ENCODE data around the gene SYNM.
"Not testable (repeated sequence)": the region's sequence is repeated elsewhere in the genome, so short reads cannot be mapped to it uniquely, and the experiment has no call there.

Gene SYNM

DNA sequence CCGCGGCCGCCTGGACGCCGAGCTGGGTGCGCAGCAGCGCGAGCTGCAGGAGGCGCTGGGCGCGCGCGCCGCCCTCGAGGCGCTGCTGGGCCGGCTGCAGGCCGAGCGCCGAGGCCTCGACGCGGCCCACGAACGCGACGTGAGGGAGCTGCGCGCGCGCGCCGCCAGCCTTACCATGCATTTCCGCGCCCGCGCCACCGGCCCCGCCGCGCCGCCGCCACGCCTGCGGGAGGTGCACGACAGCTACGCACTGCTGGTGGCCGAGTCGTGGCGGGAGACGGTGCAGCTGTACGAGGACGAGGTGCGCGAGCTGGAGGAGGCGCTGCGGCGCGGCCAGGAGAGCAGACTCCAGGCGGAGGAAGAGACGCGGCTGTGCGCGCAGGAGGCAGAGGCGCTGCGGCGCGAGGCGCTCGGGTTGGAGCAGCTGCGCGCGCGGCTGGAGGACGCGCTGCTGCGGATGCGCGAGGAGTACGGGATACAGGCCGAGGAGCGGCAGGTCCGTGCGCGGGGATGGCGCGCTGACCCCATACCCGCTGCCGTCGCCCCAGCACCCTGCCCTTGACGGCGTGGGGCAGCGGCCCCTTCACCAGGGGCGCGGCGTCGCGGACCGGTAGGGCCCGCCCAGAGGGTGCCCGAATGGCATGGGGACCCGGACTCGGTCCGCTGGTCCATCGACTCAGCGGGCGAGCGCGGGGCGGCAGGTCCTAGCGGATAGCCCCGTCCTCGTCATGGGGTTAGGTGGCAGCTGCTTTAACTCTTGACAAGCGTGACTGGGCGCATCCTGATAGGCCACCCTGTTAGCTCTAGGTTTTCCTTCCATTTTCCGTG lies 848 bp downstream of the SYNM start:
- DNase-seq, result peak in 2 of 5 donors; percentile 27 to 62

DNA sequence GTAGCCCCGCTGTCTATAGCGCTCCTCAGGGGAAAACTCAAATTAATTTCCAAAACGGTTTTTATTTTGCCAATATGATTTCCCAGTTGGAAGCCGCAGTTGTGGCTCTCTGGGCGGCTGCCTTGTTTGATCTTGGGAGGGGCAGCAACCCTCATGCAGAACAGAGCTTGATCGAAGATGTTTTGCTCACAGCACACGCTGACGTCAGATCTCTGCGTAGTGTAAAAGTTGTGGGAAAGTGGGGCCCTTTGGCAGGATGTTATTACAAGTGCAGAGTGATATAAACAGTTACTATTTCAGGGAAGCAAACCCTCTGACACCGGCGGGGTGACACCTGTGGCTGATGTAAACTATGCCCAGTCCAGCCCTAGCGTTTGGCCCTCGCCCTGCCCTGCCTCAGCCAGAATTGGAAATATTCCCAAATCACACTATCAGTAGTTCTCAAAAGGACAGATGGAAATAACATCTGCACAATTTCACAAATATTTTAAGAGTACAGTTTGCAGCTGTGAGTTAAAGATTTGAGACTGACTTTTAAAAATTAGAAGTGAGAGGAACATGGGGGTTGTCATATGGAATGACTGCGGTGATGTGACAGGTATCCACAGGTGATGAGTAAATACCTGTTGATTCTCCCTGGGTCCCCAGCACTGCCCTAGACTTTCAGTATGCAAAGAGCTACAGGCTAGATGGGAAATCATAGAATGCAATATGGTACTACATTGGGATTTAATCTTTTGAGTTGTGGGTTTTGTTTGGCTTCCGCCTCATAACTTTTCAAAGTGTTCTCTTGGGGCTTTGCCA lies 1.7 kb downstream of the SYNM start:
- DNase-seq, result peak in 2 of 5 donors; percentile 22 to 54

DNA sequence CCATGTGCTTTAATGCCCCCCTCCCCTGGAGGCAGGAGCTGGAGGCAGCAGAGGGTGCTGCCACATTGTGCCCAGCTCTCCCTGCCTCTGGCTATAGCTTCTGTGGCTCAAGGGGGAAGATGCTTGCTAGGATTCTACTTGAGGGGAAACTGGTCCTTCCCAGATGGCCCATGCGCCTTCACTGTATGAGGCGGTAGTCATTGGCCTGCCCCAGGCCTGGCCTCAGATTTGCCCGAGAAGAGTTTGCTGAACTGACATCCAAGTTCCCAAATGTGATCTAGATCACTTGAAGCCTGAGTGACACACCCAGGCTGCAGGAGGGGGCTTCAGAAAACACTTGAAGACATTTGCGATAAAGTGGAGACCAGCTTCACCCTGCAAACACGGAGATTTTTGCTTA lies 4.1 kb downstream of the SYNM start:
- DNase-seq, result no peak

DNA sequence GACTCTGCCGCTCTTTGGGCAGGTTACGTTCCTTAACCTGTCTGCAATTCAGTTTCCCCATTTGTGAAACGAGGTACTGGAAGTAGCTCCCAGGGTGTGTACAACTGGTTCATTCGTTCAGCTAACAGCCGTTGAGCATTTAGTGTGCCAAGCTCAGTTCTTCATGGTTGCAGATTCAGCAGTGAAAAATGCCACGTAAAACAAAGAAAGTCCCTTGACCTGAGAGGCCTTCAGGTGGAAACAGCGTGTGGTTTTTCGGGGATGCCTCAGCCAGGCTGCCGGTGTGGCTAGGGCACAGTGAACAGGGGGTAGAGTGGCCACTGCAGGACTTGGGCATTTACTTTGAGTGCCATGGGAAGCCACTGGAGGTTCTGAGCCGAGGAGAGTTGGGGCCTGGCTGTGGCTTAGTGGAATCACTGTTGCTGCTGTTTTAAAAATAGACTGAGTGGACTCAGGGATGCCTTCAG lies 4.7 kb downstream of the SYNM start:
- no peak for DNase-seq

DNA sequence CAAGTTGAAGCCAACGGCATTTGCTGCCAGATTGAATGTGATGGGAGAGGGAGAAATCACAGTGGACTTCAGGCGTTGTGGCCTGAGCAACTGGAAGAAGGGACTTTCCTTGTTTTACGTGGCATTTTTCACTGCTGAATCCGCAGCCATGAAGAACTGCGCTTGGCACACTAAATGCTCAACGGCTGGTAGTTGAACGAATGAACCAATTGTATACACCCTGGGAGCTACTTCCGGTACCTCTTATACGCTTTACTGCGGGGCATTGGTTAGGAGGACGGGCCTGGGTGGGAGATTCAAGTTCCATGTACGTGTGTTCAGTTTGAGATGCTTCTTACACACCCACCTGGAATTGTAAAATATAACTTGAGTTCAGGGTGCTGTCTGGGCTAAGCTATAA lies 5.2 kb downstream of the SYNM start:
- DNase-seq, result no peak

DNA sequence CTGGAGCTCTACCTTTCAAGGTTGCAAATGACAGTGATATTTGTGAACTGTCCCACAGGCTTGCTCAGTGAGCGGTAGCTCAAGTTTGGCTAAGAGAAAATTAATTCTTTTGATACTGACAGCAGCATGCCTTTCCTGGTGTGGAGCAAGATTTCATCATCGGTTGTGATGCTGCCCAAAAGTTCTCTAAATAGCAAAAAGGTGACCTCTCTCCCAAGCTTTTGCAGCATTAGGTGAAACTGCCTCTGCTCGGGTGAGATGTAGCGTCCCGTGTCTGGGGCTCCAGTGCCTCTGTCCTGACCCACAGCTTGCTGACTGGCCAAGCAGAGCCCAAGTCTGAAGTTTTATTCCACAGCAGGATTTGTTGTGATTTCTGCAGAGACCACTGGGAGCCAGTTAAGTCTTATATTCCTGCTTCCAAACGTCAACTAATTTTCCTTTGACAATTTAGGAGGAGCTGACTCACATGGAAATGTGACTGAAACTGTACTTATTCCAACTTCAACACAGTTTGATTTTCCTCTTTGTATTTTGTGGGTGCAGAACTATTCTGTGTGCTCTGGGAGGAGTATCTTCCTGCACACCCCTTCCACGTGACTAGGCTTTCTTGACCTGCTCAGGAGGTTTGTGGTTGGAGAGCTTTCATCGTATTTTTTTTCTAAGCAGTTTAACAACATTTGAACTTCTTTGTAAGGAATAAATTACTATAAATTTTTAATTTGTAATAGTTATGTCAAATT lies 5.9 kb downstream of the SYNM start:
- no peak for DNase-seq

DNA sequence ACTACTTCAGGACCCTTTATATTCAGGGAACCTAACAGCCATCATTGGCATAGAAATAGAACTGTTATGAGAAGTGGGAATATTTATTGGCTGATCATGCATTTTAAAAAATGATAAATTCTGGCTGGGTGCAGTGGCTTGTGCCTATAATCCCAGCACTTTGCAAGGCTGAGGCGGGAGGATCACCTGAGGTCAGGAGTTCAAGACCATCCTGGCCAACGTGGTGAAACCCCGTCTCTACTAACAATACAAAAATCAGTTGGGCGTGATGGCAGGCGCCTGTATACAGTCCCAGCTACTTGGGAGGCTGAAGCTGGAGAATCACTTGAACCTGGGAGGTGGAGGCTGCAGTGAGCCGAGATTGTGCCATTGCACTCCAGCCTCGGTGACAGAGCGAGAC lies 6.8 kb downstream of the SYNM start:
- not testable (repeated sequence) for DNase-seq

DNA sequence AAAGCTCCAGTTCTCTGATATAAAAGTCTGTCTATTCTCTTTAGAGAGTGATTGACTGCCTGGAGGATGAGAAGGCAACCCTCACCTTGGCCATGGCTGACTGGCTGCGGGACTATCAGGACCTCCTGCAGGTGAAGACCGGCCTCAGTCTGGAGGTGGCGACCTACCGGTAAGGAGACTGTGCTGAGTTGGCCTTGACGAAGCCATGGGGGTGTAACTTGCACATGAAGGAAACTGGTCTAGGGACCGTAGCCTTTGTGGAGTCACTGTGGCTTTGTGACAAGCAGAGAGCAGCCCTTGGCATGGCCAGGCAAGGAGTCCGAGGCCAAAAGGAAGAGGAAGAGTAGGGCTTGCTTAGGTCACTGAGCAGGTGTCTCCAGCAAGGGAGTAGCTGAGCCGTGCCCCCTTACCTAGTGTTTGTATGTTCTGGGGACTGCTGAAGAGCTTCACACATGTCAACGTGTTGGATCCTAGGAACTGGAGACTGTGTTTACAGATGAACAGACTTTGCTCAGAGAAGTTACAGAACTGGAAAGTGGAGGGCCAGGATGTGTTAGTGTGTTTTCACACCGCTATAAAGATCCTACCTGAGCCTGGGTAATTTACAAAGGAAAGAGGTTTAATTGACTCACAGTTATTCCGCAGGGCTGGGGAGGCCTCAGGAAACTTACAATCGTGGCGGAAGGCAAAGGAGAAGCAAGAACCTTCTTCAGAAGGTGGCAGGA lies 8.8 kb downstream of the SYNM start:
- no peak for DNase-seq

DNA sequence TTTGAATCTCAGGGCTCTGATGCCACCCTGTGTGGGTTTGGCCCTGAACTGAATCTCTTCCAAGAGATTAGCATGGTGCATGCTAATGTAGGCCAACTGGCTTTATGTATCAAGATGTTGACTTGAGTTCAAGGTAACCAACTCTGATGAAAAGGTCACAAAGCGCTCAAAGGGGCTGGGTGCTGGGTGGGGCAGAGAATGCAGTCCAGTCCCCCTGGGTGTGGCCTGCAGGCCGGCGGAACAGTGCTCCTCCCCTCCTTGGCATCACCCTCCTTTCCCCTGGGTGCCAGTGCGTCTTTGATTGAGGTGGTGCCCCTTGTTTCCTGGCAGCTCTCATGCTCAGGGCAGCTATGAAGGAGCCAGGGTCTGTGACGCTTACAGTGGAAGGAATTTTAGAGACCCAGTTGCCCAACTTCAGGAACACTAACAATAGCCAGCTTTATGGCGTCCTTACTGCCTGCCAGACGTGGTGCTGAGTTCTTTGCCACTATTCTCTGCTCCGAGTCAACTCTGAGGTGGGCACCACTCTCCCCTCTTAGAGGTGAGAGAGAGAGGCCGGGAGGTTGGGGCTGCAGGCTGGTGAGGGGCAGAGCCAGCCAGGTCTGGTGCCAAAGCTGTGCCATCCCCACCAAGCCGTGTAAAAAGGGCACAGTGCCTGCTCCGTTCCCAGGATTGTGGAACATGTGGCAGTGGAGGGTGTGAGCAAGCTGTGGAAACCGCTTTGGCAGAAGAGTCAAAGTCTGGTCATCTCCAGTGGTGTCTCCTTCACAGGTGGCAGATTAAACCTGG lies 9.8 kb downstream of the SYNM start:
- DNase-seq, result no peak

DNA sequence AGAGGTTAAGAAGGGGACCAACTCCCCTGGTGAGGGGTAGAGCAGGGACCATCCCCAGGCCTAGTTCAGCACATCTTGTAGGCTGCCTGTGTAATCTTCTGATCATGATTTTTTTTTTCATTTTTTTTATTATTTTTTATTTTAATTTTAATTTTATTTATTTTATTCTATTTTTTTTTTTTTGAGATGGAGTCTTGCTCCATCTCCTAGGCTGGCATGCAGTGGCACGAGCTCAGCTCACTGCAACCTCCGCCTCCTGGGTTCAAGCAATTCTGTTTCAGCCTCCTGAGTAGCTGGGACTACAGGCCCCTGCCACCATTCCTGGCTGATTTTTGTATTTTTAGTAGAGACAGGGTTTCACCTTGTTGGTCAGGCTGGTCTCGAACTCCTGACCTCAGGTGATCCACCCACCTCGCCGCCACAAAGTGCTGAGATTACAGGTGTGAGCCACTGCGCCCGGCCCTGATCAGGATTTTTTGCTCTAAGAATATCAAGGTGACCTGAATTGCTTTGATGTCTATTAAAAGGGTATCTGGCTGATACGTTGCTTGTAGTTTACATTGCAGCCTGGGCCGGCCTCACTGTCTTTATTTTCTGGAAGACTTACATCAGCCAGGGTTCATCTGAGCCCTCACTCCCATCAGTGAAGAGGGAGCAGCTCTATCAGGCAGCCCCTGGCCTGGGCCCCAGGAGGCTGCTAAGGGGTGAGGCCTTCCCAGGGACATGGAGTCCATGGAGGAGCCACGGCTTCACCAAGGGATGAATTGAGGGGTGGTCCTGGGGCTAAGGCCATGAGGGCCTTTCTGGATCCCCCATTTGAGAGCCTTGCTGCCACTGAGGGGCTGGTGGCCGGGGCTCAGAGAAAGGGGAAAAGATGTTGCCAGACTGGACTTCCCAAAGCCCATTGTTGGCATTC lies 10.7 kb downstream of the SYNM start:
- DNase-seq, result no peak

DNA sequence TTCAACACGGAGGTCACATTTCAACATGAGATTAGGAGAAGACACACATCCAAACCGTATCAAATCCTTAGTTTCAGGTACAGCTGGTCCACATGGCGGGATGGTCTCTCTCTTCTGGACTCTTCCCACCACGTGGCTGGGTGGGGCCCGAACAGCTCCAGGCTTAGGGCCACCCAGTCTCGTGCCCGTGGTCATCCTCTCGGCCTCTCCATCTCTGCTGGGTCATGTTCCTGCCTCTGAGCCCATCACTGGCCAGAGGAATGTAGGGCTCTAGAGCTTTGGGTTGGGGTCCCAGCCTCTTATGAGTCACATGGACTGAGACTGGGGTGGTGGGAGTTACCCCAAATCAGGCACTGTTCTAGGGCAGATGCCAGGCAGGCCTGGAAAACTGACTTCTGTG lies 12.2 kb downstream of the SYNM start:
- no peak for DNase-seq

DNA sequence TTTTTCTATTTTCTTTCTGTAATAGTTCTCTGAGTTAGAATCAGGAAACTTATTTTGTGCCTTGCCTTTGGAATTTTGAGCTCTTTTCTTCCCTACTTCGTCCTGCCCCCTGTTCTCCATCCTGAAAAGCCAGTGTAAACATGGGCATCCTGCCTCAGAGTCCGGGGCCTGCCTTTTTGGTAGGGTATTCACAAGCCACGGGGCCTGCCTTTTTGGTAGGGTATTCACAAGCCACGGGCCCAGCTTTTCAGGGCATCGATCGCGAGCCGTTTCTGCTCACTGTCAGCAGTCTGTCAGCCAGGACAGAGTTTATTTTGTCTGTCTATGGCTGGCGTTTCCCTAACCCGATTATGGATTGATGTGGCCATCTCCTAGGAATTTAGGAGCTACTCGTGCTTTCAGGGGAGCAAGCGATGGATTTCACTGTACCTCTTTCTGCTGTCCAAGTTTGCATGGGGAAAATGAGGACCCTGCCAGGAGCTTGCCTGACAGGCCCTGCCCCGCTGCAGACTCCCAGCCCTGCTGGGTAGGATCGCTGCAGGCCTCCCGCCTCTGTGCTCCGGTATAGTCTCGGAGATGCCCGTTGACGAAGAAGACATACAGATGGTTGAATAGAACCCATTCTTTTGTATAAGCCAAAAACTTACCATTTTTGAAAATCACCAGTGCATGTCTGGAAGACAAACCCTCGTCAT lies 12.8 kb downstream of the SYNM start:
- no peak for DNase-seq

DNA sequence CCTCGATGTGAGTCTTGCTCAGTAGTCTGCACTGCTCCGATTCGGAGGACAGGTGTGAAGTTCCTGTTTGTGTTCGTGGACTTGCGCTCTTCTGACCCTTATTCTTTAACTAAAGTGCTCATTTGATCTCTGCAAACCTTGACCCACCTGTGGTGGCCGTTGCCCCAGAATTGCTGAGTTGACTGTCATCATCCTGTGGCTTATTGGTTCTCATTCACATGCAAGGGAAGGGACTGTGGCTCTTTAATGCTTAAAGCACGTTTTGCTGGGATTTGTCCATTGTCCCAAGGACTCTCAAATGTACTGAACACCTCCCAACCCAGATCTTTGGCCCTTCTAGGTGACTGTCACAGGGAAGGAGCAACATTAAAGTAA lies 13.4 kb downstream of the SYNM start:
- no peak for DNase-seq

DNA sequence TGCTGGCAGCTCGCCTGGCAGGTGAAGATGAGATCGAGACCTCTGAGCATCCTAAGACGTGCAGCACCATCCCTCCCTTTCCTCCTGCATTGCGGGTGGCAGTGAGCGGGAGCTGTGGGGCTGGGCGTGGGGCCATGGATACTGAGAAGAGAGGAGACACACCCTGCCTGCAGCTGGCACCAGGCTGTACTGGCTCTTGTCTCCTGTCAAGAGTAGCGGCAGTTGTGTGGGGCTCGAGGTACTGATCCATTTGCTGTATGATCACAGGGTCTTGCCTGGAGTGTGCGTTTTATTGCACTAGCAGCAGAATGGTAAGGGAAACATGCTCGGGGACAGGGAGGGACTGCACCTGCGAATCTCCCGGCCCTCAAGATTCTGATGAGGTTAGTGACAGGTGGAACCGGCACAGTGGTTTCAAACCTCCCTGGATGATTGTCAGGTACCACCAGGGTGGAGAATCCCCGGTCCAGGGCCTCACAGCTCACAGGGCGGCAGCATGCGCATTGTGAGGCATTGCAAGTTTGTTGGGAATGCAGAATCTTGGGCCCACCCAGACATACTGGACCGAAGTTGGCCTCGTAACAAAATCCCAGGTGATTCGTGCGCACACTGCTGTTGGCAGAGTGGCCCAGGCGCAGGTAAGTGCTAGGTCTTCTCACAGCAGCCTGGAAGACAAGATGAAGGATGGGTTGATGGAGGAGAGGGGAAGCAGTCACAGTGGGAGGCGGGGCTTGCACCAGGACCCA lies 14.1 kb downstream of the SYNM start:
- no peak for DNase-seq

DNA sequence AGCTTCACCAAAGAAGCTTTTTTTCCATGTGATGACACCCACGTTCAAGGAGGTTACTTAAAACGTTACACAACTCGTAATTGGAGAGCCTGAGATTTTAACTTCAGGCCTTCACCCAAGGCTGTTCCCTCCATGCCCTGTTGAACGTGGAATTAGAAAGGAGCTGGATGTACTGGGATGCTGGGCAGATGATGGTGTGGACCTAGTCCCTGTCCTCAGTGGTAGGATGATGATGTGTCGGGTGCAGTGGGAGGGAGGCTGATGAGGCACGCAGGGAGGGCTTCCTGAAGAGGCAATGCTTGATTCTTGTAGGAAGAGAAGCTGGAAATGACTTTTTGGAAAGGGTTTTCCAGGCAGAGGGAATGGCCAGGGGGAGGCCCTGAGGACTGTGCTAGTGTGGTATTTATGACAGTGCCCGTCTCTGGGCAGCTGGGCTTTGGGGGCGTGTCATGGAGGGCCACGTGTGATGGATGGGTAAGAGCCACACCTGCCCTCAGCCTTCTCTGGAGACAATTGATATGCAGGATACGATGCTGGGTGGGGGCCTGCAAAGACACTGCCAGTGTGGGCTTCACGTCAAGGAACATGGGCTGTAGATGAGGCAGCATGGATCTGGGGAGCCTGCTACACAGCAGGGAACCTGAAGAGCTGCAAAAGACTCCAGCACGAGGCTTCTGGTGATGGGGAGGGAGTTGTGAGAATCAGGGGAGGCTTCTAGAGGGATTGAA lies 15.3 kb downstream of the SYNM start:
- DNase-seq, result no peak

DNA sequence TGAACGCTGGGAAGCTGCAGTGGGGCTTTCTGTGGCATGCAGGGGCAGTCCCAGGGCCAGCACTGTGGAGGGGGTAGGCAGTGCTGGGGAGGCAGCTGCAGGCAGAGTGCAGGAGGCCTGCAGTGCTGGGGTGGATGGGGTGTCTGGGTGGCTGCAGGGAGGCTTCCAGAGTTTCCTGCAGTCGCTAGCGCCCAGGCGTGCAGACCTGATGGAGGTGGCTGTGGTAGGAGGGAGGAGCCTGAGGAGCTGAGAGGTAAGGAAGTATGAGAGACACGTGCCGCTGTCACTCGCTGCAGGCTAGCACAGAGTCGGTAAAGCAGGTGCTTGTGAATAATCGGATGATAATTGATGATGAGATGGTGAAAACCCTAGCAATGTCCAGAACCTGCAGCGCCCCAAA lies 16.3 kb downstream of the SYNM start:
- DNase-seq, result no peak

DNA sequence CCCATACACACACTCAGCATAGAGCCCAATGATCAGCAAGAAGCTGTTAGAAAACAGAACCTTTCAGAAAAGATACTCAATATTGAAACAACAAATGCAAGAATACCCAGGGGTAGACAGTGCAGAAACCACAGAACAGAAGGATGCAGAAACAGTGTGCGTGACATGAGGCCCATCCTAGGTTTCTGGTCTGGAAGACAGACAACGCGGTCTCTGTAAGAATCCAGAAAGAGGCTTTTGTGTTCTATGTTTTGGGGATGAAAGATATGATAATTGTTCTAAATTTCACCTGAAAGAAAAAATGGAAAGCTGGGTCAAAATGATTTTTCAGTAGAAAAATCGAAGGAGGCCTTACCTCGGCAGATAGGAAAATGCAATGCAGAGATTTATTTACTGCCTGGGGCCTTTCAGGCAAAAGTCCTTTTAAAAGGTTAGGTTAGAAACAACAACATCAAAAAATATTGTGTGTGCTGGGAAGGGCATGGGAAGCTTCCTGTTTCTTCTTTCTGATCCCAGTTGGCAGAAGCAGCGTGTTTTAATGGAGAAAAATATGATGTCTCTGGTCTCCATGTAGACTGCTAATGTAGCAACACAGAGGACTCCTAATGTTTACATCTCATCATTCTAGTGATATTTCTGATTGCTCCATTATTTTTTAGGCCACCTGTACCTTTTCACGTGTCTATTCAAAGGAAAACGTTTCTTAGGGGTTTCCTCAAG lies 17.0 kb downstream of the SYNM start:
- DNase-seq, result no peak

Measured in T-helper 1 cell (primary cell).